ENCODE data around the gene ZNF263. TPM values are rescaled to one million over a fixed set of nuclear protein-coding genes. Genes with fewer than 3 reads are reported as not detected.
A peak's percentile ranks its signal among the peaks of the same experiment; 100 is the strongest.

ZNF263 gene
- total and polyA plus RNA-seq, 7 donors: 9.7 to 51.3 (median 27.5) TPM

DNA sequence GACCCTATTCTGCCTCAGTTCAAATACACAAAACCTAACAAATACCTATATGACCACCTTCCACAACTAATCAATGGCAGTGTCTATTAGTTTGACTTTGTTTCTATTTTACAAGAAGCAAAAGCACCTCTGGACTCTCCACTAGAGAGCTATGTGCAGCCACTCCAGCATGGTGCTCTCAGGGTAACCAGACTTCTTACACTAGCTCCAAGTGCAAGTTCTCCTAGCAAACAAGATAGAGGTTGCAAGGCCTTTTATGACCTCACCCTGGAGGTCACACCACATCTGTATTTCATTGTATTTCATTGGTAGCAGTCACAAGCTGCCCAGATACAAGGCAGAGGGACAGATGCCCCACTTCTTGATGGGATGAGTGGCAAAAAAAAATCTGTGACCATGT is 8.3 kb upstream of the ZNF263 start:
- Histone ChIP-seq H3K4me1 (no peaks in the 10 kb centered on the region), H3K27ac (no peak overlapping the region), H3K4me3 (no peak overlapping the region), H3K36me3 (no peaks in the 10 kb centered on the region), H3K27me3 (no peaks in the 10 kb centered on the region), H3K9me3 (no peaks in the 10 kb centered on the region)
- no peak for DNase-seq
- no peak for TF ChIP-seq EP300 (IDR thresholded peaks at IDR 0.05)
- TF ChIP-seq POLR2A (IDR thresholded peaks at IDR 0.05): no peak
- no peak for TF ChIP-seq POLR2AphosphoS5 (IDR thresholded peaks at IDR 0.05)
- TF ChIP-seq, protein P1, sequence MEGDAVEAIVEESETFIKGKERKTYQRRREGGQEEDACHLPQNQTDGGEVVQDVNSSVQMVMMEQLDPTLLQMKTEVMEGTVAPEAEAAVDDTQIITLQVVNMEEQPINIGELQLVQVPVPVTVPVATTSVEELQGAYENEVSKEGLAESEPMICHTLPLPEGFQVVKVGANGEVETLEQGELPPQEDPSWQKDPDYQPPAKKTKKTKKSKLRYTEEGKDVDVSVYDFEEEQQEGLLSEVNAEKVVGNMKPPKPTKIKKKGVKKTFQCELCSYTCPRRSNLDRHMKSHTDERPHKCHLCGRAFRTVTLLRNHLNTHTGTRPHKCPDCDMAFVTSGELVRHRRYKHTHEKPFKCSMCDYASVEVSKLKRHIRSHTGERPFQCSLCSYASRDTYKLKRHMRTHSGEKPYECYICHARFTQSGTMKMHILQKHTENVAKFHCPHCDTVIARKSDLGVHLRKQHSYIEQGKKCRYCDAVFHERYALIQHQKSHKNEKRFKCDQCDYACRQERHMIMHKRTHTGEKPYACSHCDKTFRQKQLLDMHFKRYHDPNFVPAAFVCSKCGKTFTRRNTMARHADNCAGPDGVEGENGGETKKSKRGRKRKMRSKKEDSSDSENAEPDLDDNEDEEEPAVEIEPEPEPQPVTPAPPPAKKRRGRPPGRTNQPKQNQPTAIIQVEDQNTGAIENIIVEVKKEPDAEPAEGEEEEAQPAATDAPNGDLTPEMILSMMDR (IDR thresholded peaks at IDR 0.05): no peak
- intact Hi-C loops (cut with DNase I): no loop called here

GRCh38 chr16:3276679-3277078 is 6.6 kb upstream of the ZNF263 start:
- H3K9me3 ChIP-seq: no peaks in the 10 kb centered on the region
- no peak overlapping the region for H3K4me3 ChIP-seq
- WGBS, 2 donors: 87 to 88% methylated on average over 5 of the region's 5 CpGs
- TF ChIP-seq POLR2AphosphoS5 (IDR thresholded peaks at IDR 0.05) (no peak), POLR2A (IDR thresholded peaks at IDR 0.05) (no peak), EP300 (IDR thresholded peaks at IDR 0.05) (no peak)
- TF ChIP-seq, protein P1 (IDR thresholded peaks at IDR 0.05): no peak
- H3K27me3 ChIP-seq: no peaks in the 10 kb centered on the region
- peaks cover 0 to 2% (median under 1%) of the 10 kb centered on the region in 4 donors for H3K4me1 ChIP-seq
- no peak for DNase-seq
- no peaks in the 10 kb centered on the region for H3K36me3 ChIP-seq
- intact Hi-C loops (cut with DNase I): no loop called here
- H3K27ac ChIP-seq: no peak overlapping the region

DNA sequence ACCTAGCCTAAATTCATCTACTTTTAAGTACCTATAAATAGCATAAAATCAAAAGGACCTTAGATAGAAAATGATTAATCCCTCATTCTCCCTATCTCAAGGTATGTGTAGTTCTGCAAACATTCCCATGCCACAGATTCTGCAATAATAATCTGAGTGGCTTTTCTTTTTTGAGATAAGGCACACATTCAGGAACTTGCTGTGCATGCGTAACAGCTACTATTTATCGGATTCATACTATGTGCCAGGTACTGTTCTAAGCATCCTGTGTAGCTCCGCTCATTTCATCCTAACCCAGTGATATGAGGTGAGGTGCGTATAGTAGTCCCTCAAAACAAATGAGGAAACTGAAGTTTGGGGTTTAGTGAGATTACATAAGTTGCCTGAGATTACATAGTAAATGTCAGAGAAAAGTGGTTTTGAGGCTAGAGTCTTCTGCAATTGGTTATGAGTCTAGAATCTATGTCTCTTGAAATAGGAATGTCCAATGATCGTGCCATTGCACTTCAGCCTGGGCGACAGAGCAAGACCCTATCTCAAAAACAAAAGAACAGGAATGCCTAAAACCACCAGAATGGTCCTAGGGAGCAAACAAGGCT is 2.0 kb upstream of the ZNF263 start:
- Histone ChIP-seq H3K4me3 (no peak overlapping the region), H3K27ac (no peak overlapping the region), H3K9me3 (peaks cover 0 to 5% (median 0%) of the 10 kb centered on the region in 4 donors), H3K27me3 (no peaks in the 10 kb centered on the region), H3K36me3 (peaks cover 0 to 14% (median 8%) of the 10 kb centered on the region in 4 donors), H3K4me1 (peaks cover 0 to 37% (median 29%) of the 10 kb centered on the region in 4 donors)
- TF ChIP-seq, protein P1 (IDR thresholded peaks at IDR 0.05): no peak
- TF ChIP-seq EP300 (IDR thresholded peaks at IDR 0.05) (no peak), POLR2AphosphoS5 (IDR thresholded peaks at IDR 0.05) (no peak), POLR2A (IDR thresholded peaks at IDR 0.05) (no peak)
- 91 to 96% methylated on average over 6 of the region's 6 CpGs for WGBS, 2 donors
- intact Hi-C loops (cut with DNase I): loop anchor here (5.0 kb wide), 3 partner anchors 86 to 221 kb away; partner anchors contain the start of gene CLUAP1
- no peak for DNase-seq

GRCh38 chr16:3282103-3282729 is 1.1 kb upstream of the ZNF263 start:
- intact Hi-C loops (cut with DNase I): loop anchor here (1.0 to 5.0 kb wide), 6 partner anchors 18 to 261 kb away; partner anchors contain the start of genes CLUAP1 and TNFRSF12A
- Histone ChIP-seq H3K36me3 (peaks cover 0 to 18% (median 12%) of the 10 kb centered on the region in 4 donors), H3K27me3 (no peaks in the 10 kb centered on the region), H3K4me1 (peaks cover 0 to 37% (median 29%) of the 10 kb centered on the region in 4 donors), H3K9me3 (peaks cover 0 to 6% (median 0%) of the 10 kb centered on the region in 4 donors), H3K27ac (peak overlapping the region; percentile 94 to 100 (median 99)), H3K4me3 (peak overlapping the region; percentile 68 to 99 (median 96))
- no peak for DNase-seq
- TF ChIP-seq POLR2A (IDR thresholded peaks at IDR 0.05): no peak
- no peak for TF ChIP-seq EP300 (IDR thresholded peaks at IDR 0.05)
- TF ChIP-seq, protein P1 (IDR thresholded peaks at IDR 0.05): no peak
- no peak for TF ChIP-seq POLR2AphosphoS5 (IDR thresholded peaks at IDR 0.05)
- 11 to 16% methylated on average over 29 of the region's 29 CpGs for WGBS, 2 donors
